CD14-positive monocyte (primary cell): ENCODE results near the gene BAIAP3. TPM values are rescaled to one million over a fixed set of nuclear protein-coding genes. Genes with fewer than 3 reads are reported as not detected.

Experiments used
- DNase-seq, 3 donors: peaks; one replicate each; pipeline ENCODE4 v3.0.0-alpha.2; 2011 to 2022
- H2AFZ ChIP-seq: 2 replicates; pipeline ENCODE4 v1.6.0; 2012; ENCODE audit warnings: mild to moderate bottlenecking, low read depth, low read length, inconsistent platforms; ENCODE audit not compliant: insufficient read depth, poor library complexity, severe bottlenecking
- H3K27ac ChIP-seq, 2 donors: 1 replicate in 1 of 2; 2 replicates in 1 of 2; pipeline ENCODE4 v1.5.1; 2012 to 2013; ENCODE audit warnings: low read length in 2 of 2, control low read depth in 1 of 2, inconsistent platforms in 1 of 2, low read depth in 1 of 2, mild to moderate bottlenecking in 1 of 2
- H3K27me3 ChIP-seq, 2 donors: one replicate each; pipeline versions ENCODE4 v1.6.0 to v1.6.1; 2011 to 2013; ENCODE audit warnings: low read length in 2 of 2; ENCODE audit not compliant: control insufficient read depth in 2 of 2, insufficient read depth in 2 of 2
- H3K36me3 ChIP-seq, 2 donors: replicated peaks in 1 of 2; 1 replicate in 1 of 2; 2 replicates in 1 of 2; pipeline versions ENCODE4 v1.5.1 to v1.6.1; 2012 to 2013; ENCODE audit warnings: low read length in 2 of 2, control low read depth in 1 of 2, inconsistent platforms in 1 of 2, mild to moderate bottlenecking in 1 of 2; ENCODE audit not compliant: insufficient read depth in 2 of 2, control insufficient read depth in 1 of 2
- H3K4me1 ChIP-seq, 2 donors: 1 replicate in 1 of 2; 2 replicates in 1 of 2; pipeline versions ENCODE4 v1.5.1 to v1.6.1; 2012 to 2013; ENCODE audit warnings: low read length in 2 of 2, control low read depth in 1 of 2, inconsistent platforms in 1 of 2, mild to moderate bottlenecking in 1 of 2, moderate library complexity in 1 of 2; ENCODE audit not compliant: insufficient read depth in 2 of 2, control insufficient read depth in 1 of 2
- H3K4me2 ChIP-seq: replicated peaks from 2 replicates; pipeline ENCODE3; 2012; ENCODE audit warnings: low read length, moderate library complexity, mild to moderate bottlenecking; ENCODE audit not compliant: poor library complexity, severe bottlenecking; ENCODE audit errors: extremely low read depth
- H3K4me3 ChIP-seq, 3 experiments: fragments of 200-600 bp in 1 of 3; sonication (generic) in 1 of 3; replicated peaks in 1 of 3; 1 replicate in 2 of 3; 2 replicates in 1 of 3; pipeline ENCODE4 v1.5.1; 2011 to 2013; ENCODE audit warnings: low read length in 3 of 3, mild to moderate bottlenecking in 3 of 3, control low read depth in 2 of 3, low read depth in 2 of 3, inconsistent platforms in 1 of 3, moderate library complexity in 1 of 3
- H3K79me2 ChIP-seq: 2 replicates; pipeline ENCODE4 v1.6.0; 2012; ENCODE audit warnings: mild to moderate bottlenecking, control low read depth, inconsistent platforms, low read length, moderate library complexity; ENCODE audit not compliant: insufficient read depth
- H3K9ac ChIP-seq: 2 replicates; pipeline ENCODE4 v1.6.0; 2017; ENCODE audit warnings: low read length, mild to moderate bottlenecking; ENCODE audit not compliant: insufficient read depth, poor library complexity, severe bottlenecking
- H3K9me3 ChIP-seq, 2 donors: replicated peaks in 1 of 2; 1 replicate in 1 of 2; 2 replicates in 1 of 2; pipeline versions ENCODE4 v1.5.1 to v1.6.1; 2012 to 2013; ENCODE audit warnings: low read length in 2 of 2, control low read depth in 1 of 2; ENCODE audit not compliant: control insufficient read depth in 1 of 2, insufficient read depth in 1 of 2
- H4K20me1 ChIP-seq: 2 replicates; pipeline ENCODE4 v1.6.0; 2012; ENCODE audit warnings: mild to moderate bottlenecking, low read length, control low read depth, moderate library complexity; ENCODE audit not compliant: insufficient read depth
- H3K27ac Mint-ChIP-seq, 7 donors: one replicate each; pipeline ENCODE4 v1.8.0; 2020; ENCODE audit warnings: mild to moderate bottlenecking in 7 of 7, mixed read lengths in 7 of 7, moderate library complexity in 6 of 7, inconsistent platforms in 2 of 7
- H3K27me3 Mint-ChIP-seq, 3 donors: one replicate each; pipeline ENCODE4 v1.8.0; 2021 to 2022; ENCODE audit warnings: low read depth in 3 of 3, mild to moderate bottlenecking in 3 of 3, mixed read lengths in 3 of 3, moderate library complexity in 3 of 3, inconsistent platforms in 1 of 3
- H3K36me3 Mint-ChIP-seq, 2 donors: one replicate each; pipeline ENCODE4 v1.8.0; 2020; ENCODE audit warnings: mixed read lengths in 2 of 2, inconsistent platforms in 1 of 2, mild to moderate bottlenecking in 1 of 2
- H3K4me1 Mint-ChIP-seq: one replicate; pipeline ENCODE4 v1.8.0; 2020; ENCODE audit warnings: mild to moderate bottlenecking, mixed read lengths
- H3K4me3 Mint-ChIP-seq, 2 donors: one replicate each; pipeline ENCODE4 v1.8.0; 2020; ENCODE audit warnings: mild to moderate bottlenecking in 2 of 2, mixed read lengths in 2 of 2, moderate library complexity in 1 of 2
- H3K9me3 Mint-ChIP-seq, 7 donors: one replicate each; pipeline ENCODE4 v1.8.0; 2020 to 2022; ENCODE audit warnings: mixed read lengths in 7 of 7, mild to moderate bottlenecking in 6 of 7, moderate library complexity in 6 of 7, inconsistent platforms in 2 of 7
- WGBS: methylation state at CpG from one replicate; pipeline ENCODE4 v1.1.5; 2013; ENCODE audit warnings: missing lambda C conversion rate; ENCODE audit not compliant: insufficient coverage; 5-methylcytosine and 5-hydroxymethylcytosine counted together
- intact Hi-C, 2 donors: fragments of 100-400 bp; cut with micrococcal nuclease; formaldehyde crosslinking; loops; one replicate each; pipeline versions ENCODE4 v1.15.0 to v1.15.1; 2023
- polyA plus RNA-seq, 3 donors: library from polyadenylated mRNA; depleted of rRNA in 1 of 3; unstranded in 2 of 3; stranded (reverse) in 1 of 3; fragments of 300-500 nt in 2 of 3; fragments of >200 nt in 1 of 3; fragmentation: Illumina TruSeq in 2 of 3; gene quantifications; 1 replicate in 2 of 3; 2 replicates in 1 of 3; pipeline ENCODE4 v1.2.3, GENCODE V29; 2012 to 2021
- TF ChIP-seq, protein P1 (sequence below): fragments of 200-600 bp; IDR thresholded peaks from one replicate; pipeline ENCODE4 v1.8.0; 2022; ENCODE audit warnings: antibody characterized with exemption, mild to moderate bottlenecking

Gene BAIAP3
- polyA plus RNA-seq, 3 donors, result 1.0 TPM; not detected in 2

DNA sequence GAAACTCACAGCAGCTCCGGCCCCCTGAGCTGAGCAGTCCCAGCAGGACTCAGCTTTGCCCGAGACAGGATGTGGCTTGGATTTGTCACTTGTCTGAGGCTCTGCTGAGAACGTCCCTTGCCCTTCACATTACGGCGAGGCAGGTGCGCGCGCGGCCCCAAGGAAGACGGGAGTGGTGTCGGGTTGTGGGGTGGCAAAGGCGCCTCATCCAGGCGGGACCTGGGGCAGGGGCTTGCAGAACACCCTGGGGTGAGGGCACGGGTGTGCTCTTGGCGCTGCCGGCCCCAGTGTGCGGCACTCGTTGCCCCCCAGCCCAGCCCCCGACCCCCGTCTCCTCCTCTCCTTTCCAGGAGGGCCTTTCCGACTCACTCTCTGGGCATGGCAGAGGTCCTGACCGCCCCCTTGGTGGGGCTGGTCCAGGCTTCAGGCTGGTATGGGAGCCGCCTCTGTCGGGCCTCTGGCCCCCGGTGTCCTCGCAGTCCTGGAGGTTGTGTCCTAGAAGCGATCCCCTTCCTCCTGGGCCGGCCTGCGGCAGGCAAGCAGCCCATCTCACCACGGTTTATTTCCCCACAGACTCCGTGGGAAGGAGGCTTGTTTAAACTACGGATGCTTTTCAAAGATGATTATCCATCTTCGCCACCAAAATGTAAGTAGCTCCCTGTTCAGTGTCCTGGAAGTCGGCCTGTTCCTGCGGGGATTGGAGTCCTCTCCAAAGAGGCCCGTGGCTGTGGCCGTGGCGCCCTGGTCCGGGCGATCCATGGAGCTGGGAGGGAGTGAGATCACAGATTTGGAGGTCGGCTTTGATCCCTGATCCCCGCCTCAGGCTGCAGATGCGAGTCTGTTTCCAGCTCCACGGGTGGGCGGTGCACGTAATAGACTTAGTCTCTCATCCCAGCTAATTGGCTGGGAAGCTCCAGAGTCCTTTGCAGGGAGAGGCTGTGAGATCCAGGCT is 18.1 kb upstream of the BAIAP3 start:
- H4K20me1 ChIP-seq, result peaks cover 100% of the 10 kb centered on the region
- H3K4me1 Mint-ChIP-seq, result peaks cover 24% of the 10 kb centered on the region
- peaks cover 91% of the 10 kb centered on the region for H3K79me2 ChIP-seq
- H3K27me3 Mint-ChIP-seq, result no peaks in the 10 kb centered on the region
- no peak overlapping the region for H3K4me3 Mint-ChIP-seq
- H3K27ac Mint-ChIP-seq, result peak overlapping the region in 1 of 7 donors; percentile 30
- H3K9me3 ChIP-seq, result no peaks in the 10 kb centered on the region
- no peak overlapping the region for H2AFZ ChIP-seq
- peaks cover 62 to 76% of the 10 kb centered on the region in 2 donors for H3K36me3 Mint-ChIP-seq
- TF ChIP-seq, protein P1, sequence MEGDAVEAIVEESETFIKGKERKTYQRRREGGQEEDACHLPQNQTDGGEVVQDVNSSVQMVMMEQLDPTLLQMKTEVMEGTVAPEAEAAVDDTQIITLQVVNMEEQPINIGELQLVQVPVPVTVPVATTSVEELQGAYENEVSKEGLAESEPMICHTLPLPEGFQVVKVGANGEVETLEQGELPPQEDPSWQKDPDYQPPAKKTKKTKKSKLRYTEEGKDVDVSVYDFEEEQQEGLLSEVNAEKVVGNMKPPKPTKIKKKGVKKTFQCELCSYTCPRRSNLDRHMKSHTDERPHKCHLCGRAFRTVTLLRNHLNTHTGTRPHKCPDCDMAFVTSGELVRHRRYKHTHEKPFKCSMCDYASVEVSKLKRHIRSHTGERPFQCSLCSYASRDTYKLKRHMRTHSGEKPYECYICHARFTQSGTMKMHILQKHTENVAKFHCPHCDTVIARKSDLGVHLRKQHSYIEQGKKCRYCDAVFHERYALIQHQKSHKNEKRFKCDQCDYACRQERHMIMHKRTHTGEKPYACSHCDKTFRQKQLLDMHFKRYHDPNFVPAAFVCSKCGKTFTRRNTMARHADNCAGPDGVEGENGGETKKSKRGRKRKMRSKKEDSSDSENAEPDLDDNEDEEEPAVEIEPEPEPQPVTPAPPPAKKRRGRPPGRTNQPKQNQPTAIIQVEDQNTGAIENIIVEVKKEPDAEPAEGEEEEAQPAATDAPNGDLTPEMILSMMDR, result no peak
- 91% methylated on average over 42 of the region's 46 CpGs for WGBS
- no peaks in the 10 kb centered on the region for H3K27me3 ChIP-seq
- no peak overlapping the region for H3K9ac ChIP-seq
- peaks cover 21 to 22% of the 10 kb centered on the region in 2 donors for H3K4me1 ChIP-seq
- H3K9me3 Mint-ChIP-seq, result no peaks in the 10 kb centered on the region
- no peak overlapping the region for H3K4me3 ChIP-seq
- DNase-seq, result no peak
- H3K36me3 ChIP-seq, result peaks cover 78 to 81% of the 10 kb centered on the region in 2 donors
- intact Hi-C loops, result no loop called here
- no peak overlapping the region for H3K27ac ChIP-seq
- no peak overlapping the region for H3K4me2 ChIP-seq

DNA sequence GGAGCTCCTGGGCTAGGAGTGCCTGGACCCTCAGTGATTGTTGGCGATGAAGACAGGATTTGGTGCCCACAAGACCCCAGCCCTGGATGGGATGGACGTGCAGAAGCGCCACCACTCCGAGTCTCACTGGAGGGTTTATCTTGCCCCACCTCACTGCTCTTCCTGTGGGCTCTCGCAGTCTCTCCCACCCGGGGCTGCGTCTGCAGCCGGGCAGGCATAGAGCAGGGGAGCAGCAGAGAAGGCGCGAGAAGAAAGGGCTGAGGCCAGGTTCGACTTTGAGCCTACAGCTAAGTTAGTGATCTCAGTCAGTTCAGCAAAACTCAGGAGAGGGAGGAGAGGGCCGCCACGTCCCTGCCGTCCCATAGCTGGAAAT is 17.4 kb upstream of the BAIAP3 start:
- peaks cover 85 to 88% of the 10 kb centered on the region in 2 donors for H3K36me3 ChIP-seq
- intact Hi-C loops, result no loop called here
- H3K27me3 ChIP-seq, result no peaks in the 10 kb centered on the region
- Mint-ChIP-seq H3K9me3 (no peaks in the 10 kb centered on the region), H3K36me3 (peaks cover 67 to 82% of the 10 kb centered on the region in 2 donors), H3K4me3 (no peak overlapping the region), H3K27ac (no peak overlapping the region), H3K4me1 (peaks cover 18% of the 10 kb centered on the region), H3K27me3 (no peaks in the 10 kb centered on the region)
- H3K9ac ChIP-seq, result no peak overlapping the region
- no peak overlapping the region for H3K4me3 ChIP-seq
- H3K4me1 ChIP-seq, result peaks cover 14 to 15% of the 10 kb centered on the region in 2 donors
- 95% methylated on average over 13 of the region's 14 CpGs for WGBS
- TF ChIP-seq, protein P1, result no peak
- peaks cover 84% of the 10 kb centered on the region for H3K79me2 ChIP-seq
- no peaks in the 10 kb centered on the region for H3K9me3 ChIP-seq
- H3K27ac ChIP-seq, result no peak overlapping the region
- no peak for DNase-seq
- no peak overlapping the region for H2AFZ ChIP-seq
- peaks cover 100% of the 10 kb centered on the region for H4K20me1 ChIP-seq
- H3K4me2 ChIP-seq, result no peak overlapping the region
